CD4-positive, alpha-beta T cell treated with Interleukin-6 at 100 ng/mL for 8 hours (primary cell): ENCODE data around the gene KCNIP3.
"Not testable (repeated sequence)": the region's sequence is repeated elsewhere in the genome, so short reads cannot be mapped to it uniquely, and the experiment has no call there.

Source experiments
- DNase-seq: peaks from one replicate; pipeline ENCODE4 v3.0.0-alpha.2; 2020; ENCODE audit warnings: mixed read lengths, low spot score

The KCNIP3 gene

GRCh38 chr2:95348609-95349567 lies 51.7 kb downstream of the KCNIP3 start:
- DNase-seq = no peak

GRCh38 chr2:95349568-95350322 lies 52.6 kb downstream of the KCNIP3 start:
- DNase-seq = no peak

- DNase-seq = no peak
Observed at GRCh38 chr2:95350368-95350767, 53.2 kb downstream of the KCNIP3 start.

GRCh38 chr2:95350774-95351597 lies 53.8 kb downstream of the KCNIP3 start:
- DNase-seq = no peak

- DNase-seq = no peak
Observed at GRCh38 chr2:95351598-95351915, 54.4 kb downstream of the KCNIP3 start.

GRCh38 chr2:95352310-95353054 lies 55.3 kb downstream of the KCNIP3 start:
- no peak for DNase-seq

GRCh38 chr2:95353055-95353575 lies 56.0 kb downstream of the KCNIP3 start:
- no peak for DNase-seq

GRCh38 chr2:95353613-95354468 lies 56.7 kb downstream of the KCNIP3 start:
- DNase-seq = no peak

GRCh38 chr2:95354469-95354901 lies 57.3 kb downstream of the KCNIP3 start:
- no peak for DNase-seq

- no peak for DNase-seq
Observed at GRCh38 chr2:95354925-95355324, 57.8 kb downstream of the KCNIP3 start.

GRCh38 chr2:95355486-95355885 lies 58.3 kb downstream of the KCNIP3 start:
- DNase-seq = not testable (repeated sequence)

GRCh38 chr2:95356821-95357700 lies 59.9 kb downstream of the KCNIP3 start:
- no peak for DNase-seq

- DNase-seq = no peak
Observed at GRCh38 chr2:95357717-95358280, 60.7 kb downstream of the KCNIP3 start.

GRCh38 chr2:95359031-95359430 lies 61.9 kb downstream of the KCNIP3 start:
- DNase-seq = no peak

GRCh38 chr2:95359501-95359930 lies 62.4 kb downstream of the KCNIP3 start:
- no peak for DNase-seq

- DNase-seq = no peak
Observed at GRCh38 chr2:95361216-95361980, 64.3 kb downstream of the KCNIP3 start.

- no peak for DNase-seq
Observed at GRCh38 chr2:95362486-95362885, 65.3 kb downstream of the KCNIP3 start.

- no peak for DNase-seq
Observed at GRCh38 chr2:95366514-95366913, 69.4 kb downstream of the KCNIP3 start.
